ENCODE results near the gene KRTAP2-2. TPM values are rescaled to one million over a fixed set of nuclear protein-coding genes. Genes with fewer than 3 reads are reported as not detected.

Gene KRTAP2-2
- total RNA-seq, 1 experiment from 2014 or later: not detected

DNA sequence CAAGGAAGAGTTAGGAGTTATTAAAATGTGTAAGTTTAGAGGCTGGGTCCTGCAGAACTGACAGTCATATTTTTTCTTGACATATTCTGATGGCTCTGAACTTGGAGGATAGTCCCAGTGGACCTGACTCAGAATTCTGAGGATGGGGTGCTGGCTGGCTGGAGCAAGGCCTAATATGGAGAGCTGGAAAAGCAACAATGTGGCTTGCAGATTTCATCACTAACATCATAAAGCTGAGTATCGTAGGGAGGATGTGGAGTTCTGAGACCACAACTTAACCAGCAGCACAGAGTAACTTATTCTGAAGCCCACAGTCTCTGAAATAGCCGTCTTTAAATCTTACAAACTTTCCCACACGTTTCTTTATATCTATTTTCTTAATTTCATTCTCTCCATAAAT lies 30.3 kb downstream of the KRTAP2-2 start (continued):
- TF ChIP-seq, protein P1, sequence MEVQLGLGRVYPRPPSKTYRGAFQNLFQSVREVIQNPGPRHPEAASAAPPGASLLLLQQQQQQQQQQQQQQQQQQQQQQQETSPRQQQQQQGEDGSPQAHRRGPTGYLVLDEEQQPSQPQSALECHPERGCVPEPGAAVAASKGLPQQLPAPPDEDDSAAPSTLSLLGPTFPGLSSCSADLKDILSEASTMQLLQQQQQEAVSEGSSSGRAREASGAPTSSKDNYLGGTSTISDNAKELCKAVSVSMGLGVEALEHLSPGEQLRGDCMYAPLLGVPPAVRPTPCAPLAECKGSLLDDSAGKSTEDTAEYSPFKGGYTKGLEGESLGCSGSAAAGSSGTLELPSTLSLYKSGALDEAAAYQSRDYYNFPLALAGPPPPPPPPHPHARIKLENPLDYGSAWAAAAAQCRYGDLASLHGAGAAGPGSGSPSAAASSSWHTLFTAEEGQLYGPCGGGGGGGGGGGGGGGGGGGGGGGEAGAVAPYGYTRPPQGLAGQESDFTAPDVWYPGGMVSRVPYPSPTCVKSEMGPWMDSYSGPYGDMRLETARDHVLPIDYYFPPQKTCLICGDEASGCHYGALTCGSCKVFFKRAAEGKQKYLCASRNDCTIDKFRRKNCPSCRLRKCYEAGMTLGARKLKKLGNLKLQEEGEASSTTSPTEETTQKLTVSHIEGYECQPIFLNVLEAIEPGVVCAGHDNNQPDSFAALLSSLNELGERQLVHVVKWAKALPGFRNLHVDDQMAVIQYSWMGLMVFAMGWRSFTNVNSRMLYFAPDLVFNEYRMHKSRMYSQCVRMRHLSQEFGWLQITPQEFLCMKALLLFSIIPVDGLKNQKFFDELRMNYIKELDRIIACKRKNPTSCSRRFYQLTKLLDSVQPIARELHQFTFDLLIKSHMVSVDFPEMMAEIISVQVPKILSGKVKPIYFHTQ (CRISPR knock-in tag; IDR thresholded peaks at IDR 0.05): no peak

DNA sequence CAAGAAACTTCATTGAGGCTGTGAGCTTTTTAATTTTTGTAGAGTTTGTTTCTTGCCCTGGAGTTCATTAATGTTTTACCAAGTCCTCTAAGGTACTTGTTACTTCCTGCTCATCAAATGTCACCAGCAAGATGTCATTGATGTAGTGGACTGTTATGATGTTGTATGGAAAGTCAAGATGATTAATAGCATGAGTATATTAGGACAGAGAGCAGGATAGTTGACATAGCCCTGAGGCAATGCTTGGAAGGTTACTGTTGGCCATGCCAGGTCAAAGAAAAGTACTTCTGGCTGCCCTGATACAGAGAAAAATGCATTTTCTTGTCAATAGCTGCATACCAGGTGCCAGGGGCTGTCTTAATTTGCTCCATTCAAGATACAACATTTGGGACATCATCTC lies 34.7 kb downstream of the KRTAP2-2 start:
- H3K36me3 Mint-ChIP-seq: no peaks in the 10 kb centered on the region
- H3K4me3 Mint-ChIP-seq: no peak overlapping the region
- H3K27me3 Mint-ChIP-seq (ENCODE audit: low read depth): no peaks in the 10 kb centered on the region
- ATAC-seq (no peak), DNase-seq (ENCODE audit: low spot score) (no peak)
- no peaks in the 10 kb centered on the region for H3K4me1 Mint-ChIP-seq
- peaks cover 13% of the 10 kb centered on the region for H3K9me3 Mint-ChIP-seq
- POLR2A ChIA-PET: no interaction called here
- H3K27ac Mint-ChIP-seq: no peak overlapping the region
- CTCF ChIA-PET: no interaction called here
- TF ChIP-seq ZNF532 (CRISPR knock-in tag; IDR thresholded peaks at IDR 0.05; ENCODE audit: borderline replicate concordance) (no peak), FOXP1 (CRISPR knock-in tag; IDR thresholded peaks at IDR 0.05; ENCODE audit: borderline replicate concordance) (no peak), PREB (CRISPR knock-in tag; IDR thresholded peaks at IDR 0.05; ENCODE audit: borderline replicate concordance) (no peak), CBFB (CRISPR knock-in tag; IDR thresholded peaks at IDR 0.05; ENCODE audit: low read depth) (no peak), MLX (CRISPR knock-in tag; IDR thresholded peaks at IDR 0.05) (no peak), ZNF425 (CRISPR knock-in tag; conservative IDR thresholded peaks at IDR 0.05) (no peak), ZNF121 (CRISPR knock-in tag; IDR thresholded peaks at IDR 0.05) (no peak), GTF2I (CRISPR knock-in tag; conservative IDR thresholded peaks at IDR 0.05) (no peak), TEAD4 (CRISPR knock-in tag; IDR thresholded peaks at IDR 0.05) (no peak), ZBTB21 (CRISPR knock-in tag; IDR thresholded peaks at IDR 0.05; ENCODE audit: borderline replicate concordance) (no peak), ZNF232 (CRISPR knock-in tag; IDR thresholded peaks at IDR 0.05) (no peak), RELA (CRISPR knock-in tag; IDR thresholded peaks at IDR 0.05; ENCODE audit: borderline replicate concordance) (no peak), EMX1 (CRISPR knock-in tag; IDR thresholded peaks at IDR 0.05) (no peak), ZNF416 (CRISPR knock-in tag; IDR thresholded peaks at IDR 0.05) (no peak), ATF6 (CRISPR knock-in tag; IDR thresholded peaks at IDR 0.05) (no peak)
- TF ChIP-seq, protein P2, sequence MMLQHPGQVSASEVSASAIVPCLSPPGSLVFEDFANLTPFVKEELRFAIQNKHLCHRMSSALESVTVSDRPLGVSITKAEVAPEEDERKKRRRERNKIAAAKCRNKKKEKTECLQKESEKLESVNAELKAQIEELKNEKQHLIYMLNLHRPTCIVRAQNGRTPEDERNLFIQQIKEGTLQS (CRISPR knock-in tag; conservative IDR thresholded peaks at IDR 0.05): no peak
- TF ChIP-seq, protein P3, sequence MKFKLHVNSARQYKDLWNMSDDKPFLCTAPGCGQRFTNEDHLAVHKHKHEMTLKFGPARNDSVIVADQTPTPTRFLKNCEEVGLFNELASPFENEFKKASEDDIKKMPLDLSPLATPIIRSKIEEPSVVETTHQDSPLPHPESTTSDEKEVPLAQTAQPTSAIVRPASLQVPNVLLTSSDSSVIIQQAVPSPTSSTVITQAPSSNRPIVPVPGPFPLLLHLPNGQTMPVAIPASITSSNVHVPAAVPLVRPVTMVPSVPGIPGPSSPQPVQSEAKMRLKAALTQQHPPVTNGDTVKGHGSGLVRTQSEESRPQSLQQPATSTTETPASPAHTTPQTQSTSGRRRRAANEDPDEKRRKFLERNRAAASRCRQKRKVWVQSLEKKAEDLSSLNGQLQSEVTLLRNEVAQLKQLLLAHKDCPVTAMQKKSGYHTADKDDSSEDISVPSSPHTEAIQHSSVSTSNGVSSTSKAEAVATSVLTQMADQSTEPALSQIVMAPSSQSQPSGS (CRISPR knock-in tag; IDR thresholded peaks at IDR 0.05; ENCODE audit: borderline replicate concordance, low read depth): no peak
- TF ChIP-seq, protein P4, sequence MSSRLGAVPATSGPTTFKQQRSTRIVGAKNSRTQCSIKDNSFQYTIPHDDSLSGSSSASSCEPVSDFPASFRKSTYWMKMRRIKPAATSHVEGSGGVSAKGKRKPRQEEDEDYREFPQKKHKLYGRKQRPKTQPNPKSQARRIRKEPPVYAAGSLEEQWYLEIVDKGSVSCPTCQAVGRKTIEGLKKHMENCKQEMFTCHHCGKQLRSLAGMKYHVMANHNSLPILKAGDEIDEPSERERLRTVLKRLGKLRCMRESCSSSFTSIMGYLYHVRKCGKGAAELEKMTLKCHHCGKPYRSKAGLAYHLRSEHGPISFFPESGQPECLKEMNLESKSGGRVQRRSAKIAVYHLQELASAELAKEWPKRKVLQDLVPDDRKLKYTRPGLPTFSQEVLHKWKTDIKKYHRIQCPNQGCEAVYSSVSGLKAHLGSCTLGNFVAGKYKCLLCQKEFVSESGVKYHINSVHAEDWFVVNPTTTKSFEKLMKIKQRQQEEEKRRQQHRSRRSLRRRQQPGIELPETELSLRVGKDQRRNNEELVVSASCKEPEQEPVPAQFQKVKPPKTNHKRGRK (CRISPR knock-in tag; IDR thresholded peaks at IDR 0.05; ENCODE audit: borderline replicate concordance): no peak
